HG03571 (cell line): Measurements from ENCODE around the gene SYDE2.
"Not testable (repeated sequence)": the region's sequence is repeated elsewhere in the genome, so short reads cannot be mapped to it uniquely, and the experiment has no call there.

ENCODE experiments used
- ATAC-seq: cut with Tn5 transposase; IDR thresholded peaks from one replicate; pipeline ENCODE4 v1.9.1; 2021; ENCODE audit not compliant: unreplicated experiment

The SYDE2 gene

GRCh38 chr1:85219853-85220610, 19.2 kb upstream of the SYDE2 start:
- ATAC-seq: no peak

- no peak for ATAC-seq
Observed at GRCh38 chr1:85216697-85217096, 15.9 kb upstream of the SYDE2 start.

- ATAC-seq: no peak
Observed at GRCh38 chr1:85214654-85215053, 13.8 kb upstream of the SYDE2 start.

GRCh38 chr1:85208488-85208887, 7.7 kb upstream of the SYDE2 start:
- ATAC-seq: no peak

- ATAC-seq: no peak
Observed at GRCh38 chr1:85203573-85204171, 2.9 kb upstream of the SYDE2 start.

GRCh38 chr1:85202864-85203255, 2.0 kb upstream of the SYDE2 start:
- ATAC-seq: no peak

GRCh38 chr1:85202092-85202863, 1.5 kb upstream of the SYDE2 start:
- no peak for ATAC-seq

GRCh38 chr1:85201340-85202091, 700 bp upstream of the SYDE2 start:
- peak; percentile 65 for ATAC-seq

GRCh38 chr1:85199667-85200462, 951 bp downstream of the SYDE2 start:
- ATAC-seq: no peak

GRCh38 chr1:85198864-85199263, 2.0 kb downstream of the SYDE2 start:
- no peak for ATAC-seq

GRCh38 chr1:85196358-85196757, 4.5 kb downstream of the SYDE2 start:
- ATAC-seq: no peak

- ATAC-seq: no peak
Observed at GRCh38 chr1:85195703-85196102, 5.1 kb downstream of the SYDE2 start.

- not testable (repeated sequence) for ATAC-seq
Observed at GRCh38 chr1:85192129-85192528, 8.7 kb downstream of the SYDE2 start.

GRCh38 chr1:85189120-85189519, 11.7 kb downstream of the SYDE2 start:
- ATAC-seq: no peak

GRCh38 chr1:85188530-85188929, 12.3 kb downstream of the SYDE2 start:
- ATAC-seq: no peak

- ATAC-seq: not testable (repeated sequence)
Observed at GRCh38 chr1:85187021-85187420, 13.8 kb downstream of the SYDE2 start.

- ATAC-seq: no peak
Observed at GRCh38 chr1:85184245-85184644, 16.6 kb downstream of the SYDE2 start.

- ATAC-seq: no peak
Observed at GRCh38 chr1:85182700-85183099, 18.1 kb downstream of the SYDE2 start.

- ATAC-seq: no peak
Observed at GRCh38 chr1:85180869-85181268, 19.9 kb downstream of the SYDE2 start.

GRCh38 chr1:85179522-85179921, 21.3 kb downstream of the SYDE2 start:
- no peak for ATAC-seq
